Measurements from ENCODE around the gene ERMARD. TPM values are rescaled to one million over a fixed set of nuclear protein-coding genes. Genes with fewer than 3 reads are reported as not detected.

ERMARD gene
- total RNA-seq, 1 experiment from 2014 or later = 17.7 TPM

GRCh38 chr6:169724494-169725124 lies 26.8 kb upstream of the ERMARD start, which contains the start of gene PHF10 (continued):
- TF ChIP-seq FOXK1 (CRISPR knock-in tag; IDR thresholded peaks at IDR 0.05) (peak; percentile 75), MYBL2 (CRISPR knock-in tag; IDR thresholded peaks at IDR 0.05) (peak; percentile 86), SOX15 (CRISPR knock-in tag; IDR thresholded peaks at IDR 0.05) (no peak), NR2C2 (CRISPR knock-in tag; IDR thresholded peaks at IDR 0.05) (no peak), NR3C1 (CRISPR knock-in tag; conservative IDR thresholded peaks at IDR 0.05; ENCODE audit: low read depth) (0 out of 2 replicates have a peak, but pooled peaks have one; percentile 59), GABPB1 (CRISPR knock-in tag; IDR thresholded peaks at IDR 0.05) (peak; percentile 35; the same call in 1 of the 2 replicates), CREB1 (CRISPR knock-in tag; IDR thresholded peaks at IDR 0.05) (peak; percentile 36; the same call in 1 of the 2 replicates), TEAD1 (CRISPR knock-in tag; IDR thresholded peaks at IDR 0.05) (peak; percentile 42; the same call in 1 of the 2 replicates), HMGA2 (CRISPR knock-in tag; IDR thresholded peaks at IDR 0.05) (no peak), USF1 (CRISPR knock-in tag; IDR thresholded peaks at IDR 0.05) (peak; percentile 22; the same call in 1 of the 2 replicates), PREB (CRISPR knock-in tag; IDR thresholded peaks at IDR 0.05; ENCODE audit: borderline replicate concordance) (peak; percentile 36; the same call in 1 of the 2 replicates), FOXP4 (CRISPR knock-in tag; IDR thresholded peaks at IDR 0.05) (peak; percentile 67; the same call in 1 of the 2 replicates), ZNF671 (CRISPR knock-in tag; IDR thresholded peaks at IDR 0.05) (no peak), NFATC4 (CRISPR knock-in tag; IDR thresholded peaks at IDR 0.05) (no peak)
- TF ChIP-seq, protein P1, sequence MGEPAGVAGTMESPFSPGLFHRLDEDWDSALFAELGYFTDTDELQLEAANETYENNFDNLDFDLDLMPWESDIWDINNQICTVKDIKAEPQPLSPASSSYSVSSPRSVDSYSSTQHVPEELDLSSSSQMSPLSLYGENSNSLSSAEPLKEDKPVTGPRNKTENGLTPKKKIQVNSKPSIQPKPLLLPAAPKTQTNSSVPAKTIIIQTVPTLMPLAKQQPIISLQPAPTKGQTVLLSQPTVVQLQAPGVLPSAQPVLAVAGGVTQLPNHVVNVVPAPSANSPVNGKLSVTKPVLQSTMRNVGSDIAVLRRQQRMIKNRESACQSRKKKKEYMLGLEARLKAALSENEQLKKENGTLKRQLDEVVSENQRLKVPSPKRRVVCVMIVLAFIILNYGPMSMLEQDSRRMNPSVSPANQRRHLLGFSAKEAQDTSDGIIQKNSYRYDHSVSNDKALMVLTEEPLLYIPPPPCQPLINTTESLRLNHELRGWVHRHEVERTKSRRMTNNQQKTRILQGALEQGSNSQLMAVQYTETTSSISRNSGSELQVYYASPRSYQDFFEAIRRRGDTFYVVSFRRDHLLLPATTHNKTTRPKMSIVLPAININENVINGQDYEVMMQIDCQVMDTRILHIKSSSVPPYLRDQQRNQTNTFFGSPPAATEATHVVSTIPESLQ (CRISPR knock-in tag; IDR thresholded peaks at IDR 0.05) = 0 out of 2 replicates have a peak, but pooled peaks have one; percentile 53
- TF ChIP-seq, protein P2, sequence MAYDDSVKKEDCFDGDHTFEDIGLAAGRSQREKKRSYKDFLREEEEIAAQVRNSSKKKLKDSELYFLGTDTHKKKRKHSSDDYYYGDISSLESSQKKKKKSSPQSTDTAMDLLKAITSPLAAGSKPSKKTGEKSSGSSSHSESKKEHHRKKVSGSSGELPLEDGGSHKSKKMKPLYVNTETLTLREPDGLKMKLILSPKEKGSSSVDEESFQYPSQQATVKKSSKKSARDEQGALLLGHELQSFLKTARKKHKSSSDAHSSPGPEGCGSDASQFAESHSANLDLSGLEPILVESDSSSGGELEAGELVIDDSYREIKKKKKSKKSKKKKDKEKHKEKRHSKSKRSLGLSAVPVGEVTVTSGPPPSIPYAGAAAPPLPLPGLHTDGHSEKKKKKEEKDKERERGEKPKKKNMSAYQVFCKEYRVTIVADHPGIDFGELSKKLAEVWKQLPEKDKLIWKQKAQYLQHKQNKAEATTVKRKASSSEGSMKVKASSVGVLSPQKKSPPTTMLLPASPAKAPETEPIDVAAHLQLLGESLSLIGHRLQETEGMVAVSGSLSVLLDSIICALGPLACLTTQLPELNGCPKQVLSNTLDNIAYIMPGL (CRISPR knock-in tag; IDR thresholded peaks at IDR 0.05) = peak; percentile 86; the same call in 1 of the 2 replicates

GRCh38 chr6:169725125-169726048 lies 26.0 kb upstream of the ERMARD start:
- Mint-ChIP-seq H3K4me1 (peaks cover 36% of the 10 kb centered on the region), H3K9me3 (no peaks in the 10 kb centered on the region), H3K36me3 (no peaks in the 10 kb centered on the region), H3K27ac (peak overlapping the region; percentile 86), H3K27me3 (ENCODE audit: low read depth) (peaks cover 8% of the 10 kb centered on the region), H3K4me3 (peak overlapping the region; percentile 81)
- TF ChIP-seq GABPB1 (CRISPR knock-in tag; IDR thresholded peaks at IDR 0.05) (peak; percentile 61), FOXP1 (CRISPR knock-in tag; IDR thresholded peaks at IDR 0.05; ENCODE audit: borderline replicate concordance) (peak; percentile 51; the same call in 1 of the 2 replicates), ESRRA (CRISPR knock-in tag; IDR thresholded peaks at IDR 0.05; ENCODE audit: borderline replicate concordance) (no peak)
- TF ChIP-seq, protein P3, sequence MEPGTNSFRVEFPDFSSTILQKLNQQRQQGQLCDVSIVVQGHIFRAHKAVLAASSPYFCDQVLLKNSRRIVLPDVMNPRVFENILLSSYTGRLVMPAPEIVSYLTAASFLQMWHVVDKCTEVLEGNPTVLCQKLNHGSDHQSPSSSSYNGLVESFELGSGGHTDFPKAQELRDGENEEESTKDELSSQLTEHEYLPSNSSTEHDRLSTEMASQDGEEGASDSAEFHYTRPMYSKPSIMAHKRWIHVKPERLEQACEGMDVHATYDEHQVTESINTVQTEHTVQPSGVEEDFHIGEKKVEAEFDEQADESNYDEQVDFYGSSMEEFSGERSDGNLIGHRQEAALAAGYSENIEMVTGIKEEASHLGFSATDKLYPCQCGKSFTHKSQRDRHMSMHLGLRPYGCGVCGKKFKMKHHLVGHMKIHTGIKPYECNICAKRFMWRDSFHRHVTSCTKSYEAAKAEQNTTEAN (CRISPR knock-in tag; IDR thresholded peaks at IDR 0.05) = 0 out of 2 replicates have a peak, but pooled peaks have one; percentile 50
- peak; percentile 48 for DNase-seq (ENCODE audit: low spot score)
- ChIA-PET POLR2A (interaction anchor here (1.2 to 2.4 kb wide), 2 partner anchors 24 to 26 kb away, joined by 6 to 14 read pairs; partner anchors contain the start of genes C6orf120, DYNLT2, ERMARD and WDR27), CTCF (interaction anchor here (0.8 to 1.0 kb wide), 2 partner anchors 23 to 28 kb away, joined by 3 read pairs; partner anchors contain the start of genes C6orf120 and WDR27)
- peak; percentile 39 for ATAC-seq

Measured in WTC11 (cell line).